Right atrium auricular region (tissue), 2 donors: ENCODE measurements around the gene OR52E8. TPM values are rescaled to one million over a fixed set of nuclear protein-coding genes. Genes with fewer than 3 reads are reported as not detected.

ENCODE experiments used
- DNase-seq: peaks from one replicate; pipeline ENCODE4 v3.0.0-alpha.2; 2019; ENCODE audit warnings: low spot score
- H3K27ac ChIP-seq, 2 donors: fragments of 200-600 bp; sonication (generic); 1 replicate in 1 of 2; 2 replicates in 1 of 2; pipeline ENCODE4 v1.5.1; 2016 to 2019
- H3K27me3 ChIP-seq, 2 donors: fragments of 200-600 bp; sonication (generic); one replicate each; pipeline versions ENCODE4 v1.5.1 to v1.6.0; 2017 to 2019
- H3K36me3 ChIP-seq: fragments of 200-600 bp; sonication (generic); one replicate; pipeline ENCODE4 v1.5.1; 2016
- H3K4me1 ChIP-seq, 2 donors: fragments of 200-600 bp; sonication (generic); one replicate each; pipeline versions ENCODE4 v1.5.1 to v1.6.0; 2017 to 2019
- H3K4me3 ChIP-seq, 2 donors: fragments of 200-600 bp; sonication (generic); 1 replicate in 1 of 2; 2 replicates in 1 of 2; pipeline ENCODE4 v1.5.1; 2017 to 2019; ENCODE audit warnings: mild to moderate bottlenecking in 1 of 2, moderate library complexity in 1 of 2
- H3K9me3 ChIP-seq, 2 donors: fragments of 200-600 bp; sonication (generic); one replicate each; pipeline ENCODE4 v1.5.1; 2019
- CTCF ChIP-seq, 2 donors: fragments of 200-600 bp; sonication (generic); IDR thresholded peaks; one replicate each; pipeline ENCODE4 v1.5.1; 2019; ENCODE audit warnings: antibody characterized with exemption in 2 of 2
- total RNA-seq, 2 donors: library from RNA; depleted of rRNA; stranded (reverse); fragments of >200 nt; gene quantifications; one replicate each; pipeline ENCODE4 v1.1.0, GENCODE V29; 2016

OR52E8 gene
- total RNA-seq, 2 donors from 2014 or later: not detected

- H3K36me3 ChIP-seq: no peaks in the 10 kb centered on the region
- DNase-seq: no peak
- H3K27me3 ChIP-seq: no peaks in the 10 kb centered on the region
- H3K9me3 ChIP-seq: no peaks in the 10 kb centered on the region
- no peak for TF ChIP-seq CTCF (IDR thresholded peaks at IDR 0.05)
- no peak overlapping the region for H3K4me3 ChIP-seq
- H3K27ac ChIP-seq: no peak overlapping the region
- H3K4me1 ChIP-seq: no peaks in the 10 kb centered on the region
Measured at GRCh38 chr11:5818245-5818886, 39.1 kb downstream of the OR52E8 start.

- Histone ChIP-seq H3K9me3 (no peaks in the 10 kb centered on the region), H3K4me1 (no peaks in the 10 kb centered on the region), H3K27me3 (no peaks in the 10 kb centered on the region), H3K36me3 (no peaks in the 10 kb centered on the region), H3K4me3 (no peak overlapping the region), H3K27ac (no peak overlapping the region)
- no peak for TF ChIP-seq CTCF (IDR thresholded peaks at IDR 0.05)
- no peak for DNase-seq
Measured at GRCh38 chr11:5815534-5815933, 42.0 kb downstream of the OR52E8 start.

GRCh38 chr11:5809905-5810795, 47.3 kb downstream of the OR52E8 start:
- Histone ChIP-seq H3K27me3 (no peaks in the 10 kb centered on the region), H3K4me1 (peaks cover 0 to 9% of the 10 kb centered on the region in 2 donors), H3K4me3 (no peak overlapping the region), H3K27ac (no peak overlapping the region), H3K36me3 (no peaks in the 10 kb centered on the region), H3K9me3 (no peaks in the 10 kb centered on the region)
- DNase-seq: no peak
- TF ChIP-seq CTCF (IDR thresholded peaks at IDR 0.05): no peak

DNA sequence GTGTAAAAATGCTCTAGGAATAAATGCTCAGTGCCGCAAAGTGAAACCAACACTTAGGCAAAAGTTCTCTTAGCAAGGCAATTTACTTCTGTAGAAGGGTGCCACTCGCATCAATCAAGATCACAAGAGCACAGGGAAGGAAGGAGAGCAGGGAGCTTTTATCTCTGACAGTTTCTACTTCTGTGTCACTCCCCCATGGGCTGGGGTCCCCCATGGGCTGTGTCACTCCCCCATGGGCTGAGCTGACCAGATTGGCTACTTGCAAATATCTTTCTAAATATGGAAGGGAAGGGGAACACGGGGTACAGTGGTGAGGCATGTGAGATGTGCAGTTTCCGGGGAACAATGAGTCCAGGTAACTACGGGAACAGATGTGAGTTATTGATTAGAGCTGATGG, 48.4 kb downstream of the OR52E8 start:
- no peak for DNase-seq
- no peak overlapping the region for H3K27ac ChIP-seq

DNA sequence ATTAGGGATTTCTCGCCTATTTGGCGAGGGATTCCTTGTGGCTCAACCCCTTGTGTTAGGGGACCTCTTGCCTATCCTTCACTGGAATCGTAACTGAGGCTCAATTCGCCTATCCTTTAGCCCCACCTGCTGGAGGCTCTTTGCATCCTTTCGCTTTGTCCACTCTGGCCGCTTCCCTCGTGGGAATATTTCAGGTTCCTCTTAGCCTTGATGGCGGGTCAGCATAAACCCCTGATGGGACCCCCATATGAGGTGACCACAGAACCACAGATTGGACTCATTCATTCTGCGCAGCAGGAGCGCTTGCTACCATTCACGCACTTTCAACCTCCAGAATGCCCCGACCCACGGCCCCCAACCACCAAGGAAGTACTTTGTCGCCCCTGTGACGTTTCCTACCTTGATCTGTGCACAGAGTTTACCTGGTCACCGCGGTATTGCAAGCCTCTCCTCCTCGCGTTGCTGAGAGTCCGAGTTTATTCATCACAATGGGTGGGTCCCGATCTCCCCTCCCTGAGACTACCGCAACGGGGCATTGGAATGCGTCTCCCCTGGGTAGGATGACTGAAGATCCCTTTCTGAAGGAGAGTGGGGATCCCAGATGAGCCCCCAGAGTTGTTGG, 48.9 kb downstream of the OR52E8 start, which contains the start of gene OR52N2:
TSS of gene OR52N2 (plus strand) at position 425 of the 622 bp plus-strand sequence. CDS start 11,412 bp downstream, outside the sequence.
- Histone ChIP-seq H3K27me3 (no peaks in the 10 kb centered on the region), H3K4me3 (peak within 1 kb of the TSS; percentile 15 to 53), H3K27ac (no peak within 1 kb of the TSS), H3K4me1 (peaks cover 0 to 9% of the 10 kb centered on the region in 2 donors), H3K9me3 (no peaks in the 10 kb centered on the region), H3K36me3 (no peaks in the 10 kb centered on the region)
- peak; percentile 78 for DNase-seq
- TF ChIP-seq CTCF (IDR thresholded peaks at IDR 0.05): peak; percentile 5 to 88

More for the DNA sequence above, 48.4 kb downstream of the OR52E8 start:
- Histone ChIP-seq H3K4me1 (peaks cover 0 to 9% of the 10 kb centered on the region in 2 donors), H3K4me3 (peak overlapping the region; percentile 15 to 53), H3K9me3 (no peaks in the 10 kb centered on the region), H3K36me3 (no peaks in the 10 kb centered on the region), H3K27me3 (no peaks in the 10 kb centered on the region)
- no peak for TF ChIP-seq CTCF (IDR thresholded peaks at IDR 0.05)
